Heart left ventricle (tissue), 16 donors: ENCODE results near the gene CELF5. TPM values are rescaled to one million over a fixed set of nuclear protein-coding genes. Genes with fewer than 3 reads are reported as not detected.

ENCODE experiments used
- ATAC-seq, 4 donors: fragments of 200-7000 bp; cut with Tn5 transposase; one replicate each; pipeline ENCODE4 v1.9.1; 2020 to 2022; ENCODE audit warnings: moderate library complexity in 4 of 4, mild to moderate bottlenecking in 3 of 4, moderate number of reproducible peaks in 1 of 4
- DNase-seq, 5 donors: peaks; one replicate each; pipeline ENCODE4 v3.0.0-alpha.2; 2020
- H3K27ac ChIP-seq, 12 donors: fragments of 200-600 bp; sonication (generic) in 4 of 12; one replicate each; pipeline versions ENCODE4 v1.5.0 to v1.8.0; 2016 to 2022; ENCODE audit warnings: mild to moderate bottlenecking in 2 of 12
- H3K27me3 ChIP-seq, 9 donors: fragments of 200-600 bp; sonication (generic) in 2 of 9; one replicate each; pipeline versions ENCODE4 v1.5.1 to v1.8.0; 2016 to 2022; ENCODE audit warnings: mild to moderate bottlenecking in 3 of 9
- H3K36me3 ChIP-seq, 9 donors: fragments of 200-600 bp; sonication (generic) in 2 of 9; one replicate each; pipeline versions ENCODE4 v1.5.0 to v1.8.0; 2018 to 2022; ENCODE audit warnings: mild to moderate bottlenecking in 2 of 9
- H3K4me1 ChIP-seq, 12 donors: fragments of 200-600 bp; sonication (generic) in 4 of 12; one replicate each; pipeline versions ENCODE4 v1.5.0 to v1.8.0; 2016 to 2022; ENCODE audit warnings: mild to moderate bottlenecking in 3 of 12
- H3K4me3 ChIP-seq, 12 donors: fragments of 200-600 bp; sonication (generic) in 4 of 12; one replicate each; pipeline versions ENCODE4 v1.5.0 to v1.8.0; 2017 to 2022; ENCODE audit warnings: mild to moderate bottlenecking in 9 of 12, moderate library complexity in 4 of 12
- H3K9me3 ChIP-seq, 12 donors: fragments of 200-600 bp; sonication (generic) in 4 of 12; one replicate each; pipeline versions ENCODE4 v1.5.0 to v1.8.0; 2016 to 2022; ENCODE audit warnings: mild to moderate bottlenecking in 1 of 12
- POLR2A ChIP-seq, 2 donors: fragments of 450-650 bp; IDR thresholded peaks; one replicate each; pipeline ENCODE4 v1.6.1; 2017; ENCODE audit warnings: antibody characterized with exemption in 2 of 2, mild to moderate bottlenecking in 2 of 2, moderate library complexity in 2 of 2
- WGBS, 4 donors: extraction: QIAGEN DNeasy Blood & Tissue Kit in 2 of 4; methylation state at CpG; one replicate each; pipeline versions ENCODE4 v1.1.5 to v1.1.7; 2013 to 2018; 5-methylcytosine and 5-hydroxymethylcytosine counted together
- intact Hi-C, 10 donors: fragments of 100-400 bp; cut with DNase I; formaldehyde crosslinking; loops; one replicate each; pipeline versions ENCODE4 v1.11.1 to v1.14.2; 2022
- polyA plus RNA-seq, 2 donors: library from polyadenylated mRNA; stranded (reverse); fragments of 200-250 nt; gene quantifications; one replicate each; pipeline ENCODE4 v1.2.3, GENCODE V29; 2013
- total RNA-seq, 9 donors: library from RNA; depleted of rRNA in 2 of 9; stranded (reverse); fragments of >200 nt in 2 of 9; fragmentation: NEBNext Ultra II Directional in 3 of 9; extraction: Animal tissue kit (Norgen Biotek cat#: 25700) in 3 of 9; gene quantifications; one replicate each; pipeline versions ENCODE4 v1.1.0 to v1.2.4, GENCODE V29; 2016 to 2023
- TF ChIP-seq, protein P1 (sequence below), 12 donors: fragments of 200-600 bp; sonication (generic) in 4 of 12; IDR thresholded peaks; one replicate each; pipeline versions ENCODE4 v1.5.0 to v1.8.0; 2018 to 2022; ENCODE audit warnings: antibody characterized with exemption in 12 of 12, mild to moderate bottlenecking in 5 of 12
- donor health status: ischemic (EF 13 %, LVEDD 7.1; RV severe dilation, severe dysfunction).
- donor health status: healthy with polysubstance abuse.
- donor health status: DM: no; HTN: yes; CAD: no.
- donor health status: DM: no; HTN: no; CAD: no.
- donor health status: ischemic (EF 25% LVEDD 6.9; RV normal size, moderate dysfunction).
- donor health status: ischemic (EF 25% LVEDD 5.7; RV mildly dilated, moderate dysfunction).
- donor health status: healthy.
- donor health status: DM: yes; HTN: yes; CAD: no.
- donor health status: ischemic (EF 35%, LVEDD 5.7; RV mildly dilated, moderate dysfunction).
- donor health status: nonischemic (EF 11% LVEDD 7.7; RV severe dilation, severe dysfunction).
- donor health status: DM: yes; HTN: yes; CAD: no.
- donor health status: PGD.
- donor health status: ischemic (EF 29% LVEDD 5.4; RV normal size, mild dysfunction).
- donor health status: nonischemic (EF 23%, LVEDD 6.1; RV moderate dilation, normal function).

The CELF5 gene
- total and polyA plus RNA-seq, 11 donors, result not detected

DNA sequence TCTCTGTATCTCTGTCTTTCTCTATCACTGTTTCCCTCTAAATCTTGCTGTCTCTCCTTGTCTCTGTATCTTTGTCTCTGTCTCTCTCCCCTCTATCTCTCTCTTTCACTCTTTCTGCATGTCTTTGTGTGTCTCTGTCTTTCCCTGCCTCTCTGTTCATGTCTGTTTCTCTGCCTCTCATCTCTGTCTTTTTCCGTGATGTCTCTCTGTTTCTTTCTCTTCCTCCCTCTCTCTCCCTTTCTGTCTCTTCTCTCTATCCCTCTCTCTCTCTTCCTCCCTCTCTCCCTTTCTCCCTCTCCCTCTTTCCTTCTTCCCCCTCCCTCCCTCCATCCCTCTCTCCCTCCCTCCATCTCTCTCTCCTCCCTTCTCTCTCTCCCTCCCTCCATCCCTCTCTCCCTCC, 85.3 kb downstream of the CELF5 start:
- Histone ChIP-seq H3K27ac (no peak overlapping the region), H3K27me3 (peaks cover 6 to 61% (median 33%) of the 10 kb centered on the region in 9 donors), H3K36me3 (no peaks in the 10 kb centered on the region), H3K4me1 (peaks cover 0 to 7% (median 1%) of the 10 kb centered on the region in 12 donors), H3K9me3 (no peaks in the 10 kb centered on the region), H3K4me3 (no peak overlapping the region)
- TF ChIP-seq POLR2A (IDR thresholded peaks at IDR 0.05), result no peak
- TF ChIP-seq, protein P1, sequence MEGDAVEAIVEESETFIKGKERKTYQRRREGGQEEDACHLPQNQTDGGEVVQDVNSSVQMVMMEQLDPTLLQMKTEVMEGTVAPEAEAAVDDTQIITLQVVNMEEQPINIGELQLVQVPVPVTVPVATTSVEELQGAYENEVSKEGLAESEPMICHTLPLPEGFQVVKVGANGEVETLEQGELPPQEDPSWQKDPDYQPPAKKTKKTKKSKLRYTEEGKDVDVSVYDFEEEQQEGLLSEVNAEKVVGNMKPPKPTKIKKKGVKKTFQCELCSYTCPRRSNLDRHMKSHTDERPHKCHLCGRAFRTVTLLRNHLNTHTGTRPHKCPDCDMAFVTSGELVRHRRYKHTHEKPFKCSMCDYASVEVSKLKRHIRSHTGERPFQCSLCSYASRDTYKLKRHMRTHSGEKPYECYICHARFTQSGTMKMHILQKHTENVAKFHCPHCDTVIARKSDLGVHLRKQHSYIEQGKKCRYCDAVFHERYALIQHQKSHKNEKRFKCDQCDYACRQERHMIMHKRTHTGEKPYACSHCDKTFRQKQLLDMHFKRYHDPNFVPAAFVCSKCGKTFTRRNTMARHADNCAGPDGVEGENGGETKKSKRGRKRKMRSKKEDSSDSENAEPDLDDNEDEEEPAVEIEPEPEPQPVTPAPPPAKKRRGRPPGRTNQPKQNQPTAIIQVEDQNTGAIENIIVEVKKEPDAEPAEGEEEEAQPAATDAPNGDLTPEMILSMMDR (IDR thresholded peaks at IDR 0.05), result no peak
- intact Hi-C loops, result loop anchor here in 3 of 10 donors (5.0 to 10.0 kb wide), 3 partner anchors 163 to 305 kb away; partner anchors contain the start of genes SMIM24 (in 1 of the 3) and SMIM44 (in 1 of the 3)
- WGBS, 4 donors, result 53 to 65% (median 64%) methylated on average over 1 of the region's 1 CpG
- no peak for DNase-seq
- ATAC-seq, result no peak

- ATAC-seq, result no peak
- no peak for DNase-seq
- TF ChIP-seq POLR2A (IDR thresholded peaks at IDR 0.05), result no peak
- TF ChIP-seq, protein P1 (IDR thresholded peaks at IDR 0.05), result no peak
- H3K27ac ChIP-seq, result no peak overlapping the region
- H3K4me1 ChIP-seq, result peaks cover 0 to 1% (median 0%) of the 10 kb centered on the region in 12 donors
- 72 to 84% (median 77%) methylated on average over 1 of the region's 1 CpG for WGBS, 4 donors
- H3K27me3 ChIP-seq, result peaks cover 6 to 67% (median 31%) of the 10 kb centered on the region in 9 donors
- no peak overlapping the region for H3K4me3 ChIP-seq
- intact Hi-C loops, result no loop called here
- no peaks in the 10 kb centered on the region for H3K36me3 ChIP-seq
- no peaks in the 10 kb centered on the region for H3K9me3 ChIP-seq
These were observed 85.8 kb downstream of the CELF5 start for GRCh38 chr19:3310280-3310679.

- intact Hi-C loops, result no loop called here
- H3K27me3 ChIP-seq, result peaks cover 6 to 71% (median 31%) of the 10 kb centered on the region in 9 donors
- no peak for TF ChIP-seq POLR2A (IDR thresholded peaks at IDR 0.05)
- TF ChIP-seq, protein P1 (IDR thresholded peaks at IDR 0.05), result no peak
- H3K4me3 ChIP-seq, result no peak overlapping the region
- no peaks in the 10 kb centered on the region for H3K9me3 ChIP-seq
- no peaks in the 10 kb centered on the region for H3K4me1 ChIP-seq
- no peaks in the 10 kb centered on the region for H3K36me3 ChIP-seq
- no peak for DNase-seq
- ATAC-seq, result no peak
- H3K27ac ChIP-seq, result no peak overlapping the region
These were observed 86.2 kb downstream of the CELF5 start for GRCh38 chr19:3310711-3311110.

DNA sequence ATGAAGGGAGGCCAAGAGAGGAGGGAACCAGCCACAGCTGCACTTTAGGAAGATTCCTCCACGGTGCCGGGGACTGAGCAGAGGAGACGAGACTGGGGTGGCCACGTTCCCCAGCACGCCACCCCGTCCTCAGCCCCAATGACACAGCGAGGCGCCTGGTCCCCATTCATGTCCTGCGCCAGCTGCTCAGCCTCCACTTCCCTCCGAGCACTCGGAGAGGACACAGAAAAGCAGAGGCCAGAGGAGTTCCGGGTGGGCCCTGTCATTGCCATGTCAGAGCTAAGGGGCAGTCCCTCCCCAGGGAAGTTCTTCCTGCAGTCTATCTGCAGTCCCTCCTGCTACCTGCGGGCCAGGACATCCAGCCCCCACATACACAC, 88.7 kb downstream of the CELF5 start:
- no peak overlapping the region for H3K4me3 ChIP-seq
- intact Hi-C loops, result no loop called here
- H3K27ac ChIP-seq, result no peak overlapping the region
- H3K4me1 ChIP-seq, result no peaks in the 10 kb centered on the region
- H3K9me3 ChIP-seq, result no peaks in the 10 kb centered on the region
- ATAC-seq, result no peak
- TF ChIP-seq, protein P1 (IDR thresholded peaks at IDR 0.05), result no peak
- no peak for TF ChIP-seq POLR2A (IDR thresholded peaks at IDR 0.05)
- 74 to 85% (median 79%) methylated on average over 10 to 13 of the region's 13 CpGs for WGBS, 4 donors
- peak in 2 of 5 donors; percentile 12 to 48 for DNase-seq
- H3K36me3 ChIP-seq, result no peaks in the 10 kb centered on the region
- peaks cover 6 to 79% (median 30%) of the 10 kb centered on the region in 9 donors for H3K27me3 ChIP-seq
